Pancreas (tissue), 10 donors: ENCODE data around the gene ATXN1L. TPM values are rescaled to one million over a fixed set of nuclear protein-coding genes. Genes with fewer than 3 reads are reported as not detected.
"Not testable (repeated sequence)": the region's sequence is repeated elsewhere in the genome, so short reads cannot be mapped to it uniquely, and the experiment has no call there.

ENCODE experiments used
- ATAC-seq, 4 donors: fragments of 200-7000 bp; cut with Tn5 transposase; one replicate each; pipeline versions ENCODE4 v1.8.0 to v1.9.1; 2020; ENCODE audit warnings: mild to moderate bottlenecking in 4 of 4, moderate library complexity in 4 of 4
- DNase-seq, 6 donors: peaks; one replicate each; pipeline ENCODE4 v3.0.0-alpha.2; 2020
- FAIRE-seq: peaks from 2 replicates; lab custom pipeline; 2012; peaks lifted over from hg19 to GRCh38; lab: Jason Lieb, UNC
- H3K27ac ChIP-seq, 4 donors: fragments of 200-600 bp; sonication (generic); 1 replicate in 3 of 4; 2 replicates in 1 of 4; pipeline versions ENCODE4 v1.5.0 to v1.8.0; 2020
- H3K27me3 ChIP-seq, 4 donors: fragments of 200-600 bp; one replicate each; pipeline ENCODE4 v1.8.0; 2021
- H3K36me3 ChIP-seq, 3 donors: fragments of 200-600 bp; sonication (generic) in 1 of 3; one replicate each; pipeline versions ENCODE4 v1.5.0 to v1.8.0; 2020 to 2021
- H3K4me1 ChIP-seq, 3 donors: fragments of 200-600 bp; one replicate each; pipeline ENCODE4 v1.8.0; 2021
- H3K4me3 ChIP-seq, 4 donors: fragments of 200-600 bp; sonication (generic) in 2 of 4; one replicate each; pipeline versions ENCODE4 v1.5.0 to v1.8.0; 2020 to 2021
- H3K9me3 ChIP-seq, 4 donors: fragments of 200-600 bp; one replicate each; pipeline ENCODE4 v1.8.0; 2021
- WGBS, 2 donors: extraction: QIAGEN DNeasy Blood & Tissue Kit; methylation state at CpG; one replicate each; pipeline ENCODE4 v1.1.7; 2013; 5-methylcytosine and 5-hydroxymethylcytosine counted together
- intact Hi-C, 3 donors: fragments of 100-400 bp; cut with DNase I; formaldehyde crosslinking; loops; one replicate each; pipeline versions ENCODE4 v1.11.1 to v1.14.2; 2022
- polyA plus RNA-seq, 2 donors: library from polyadenylated mRNA; stranded (reverse); fragments of 200-250 nt; gene quantifications; one replicate each; pipeline ENCODE4 v1.2.3, GENCODE V29; 2013
- total RNA-seq, 6 donors: library from RNA; stranded (reverse); fragmentation: NEBNext Ultra II Directional in 4 of 6; extraction: Animal tissue kit (Norgen Biotek cat#: 25700) in 4 of 6; gene quantifications; one replicate each; pipeline versions ENCODE4 v1.2.1 to v1.2.4, GENCODE V29; 2021 to 2023
- TF ChIP-seq, protein P1 (sequence below), 4 donors: fragments of 200-600 bp; sonication (generic) in 3 of 4; IDR thresholded peaks; one replicate each; pipeline versions ENCODE4 v1.5.0 to v1.8.0; 2021; ENCODE audit warnings: antibody characterized with exemption in 4 of 4
- donor health status: healthy with polysubstance abuse.
- donor health status: DM: no; HTN: no; CAD: no; lungs with moderate emphysema.
- donor health status: DM: no; HTN: no; CAD: no.
- donor health status: control.
- donor health status: control.
- donor health status: Bipolar disorder and iron deficiency.
- donor health status: DM: yes; HTN: yes; CAD: no.
- donor health status: DM: no; HTN: no; CAD: no.
- donor health status: DM: no; HTN: no; CAD: no.
- donor health status: DM: yes; HTN: yes; CAD: no.

The ATXN1L gene
- total and polyA plus RNA-seq, 8 donors: 5.5 to 17.4 (median 11.6) TPM

GRCh38 chr16:71808593-71809459 is 37.0 kb upstream of the ATXN1L start, which contains the start of gene AP1G1:
Gene AP1G1 (minus strand): TSS chr16:71808834. CDS start chr16:71789479, 19,355 bp downstream.
- Histone ChIP-seq H3K36me3 (no peaks in the 10 kb centered on the region), H3K27ac (peak within 1 kb of the TSS; percentile 97 to 99 (median 97)), H3K4me3 (peak within 1 kb of the TSS; percentile 73 to 98 (median 92)), H3K27me3 (no peaks in the 10 kb centered on the region), H3K9me3 (no peaks in the 10 kb centered on the region), H3K4me1 (peaks cover 9 to 24% (median 9%) of the 10 kb centered on the region in 3 donors)
- WGBS, 2 donors: 0 to 1% methylated on average over 49 to 54 of the region's 54 CpGs
- FAIRE-seq: no peak
- intact Hi-C loops: loop anchor here in 1 of 3 donors (10.0 kb wide), 1 partner anchor 86 kb away; the partner anchor contains the start of gene IST1
- peak; percentile 90 to 96 (median 93) for ATAC-seq
- TF ChIP-seq, protein P1, sequence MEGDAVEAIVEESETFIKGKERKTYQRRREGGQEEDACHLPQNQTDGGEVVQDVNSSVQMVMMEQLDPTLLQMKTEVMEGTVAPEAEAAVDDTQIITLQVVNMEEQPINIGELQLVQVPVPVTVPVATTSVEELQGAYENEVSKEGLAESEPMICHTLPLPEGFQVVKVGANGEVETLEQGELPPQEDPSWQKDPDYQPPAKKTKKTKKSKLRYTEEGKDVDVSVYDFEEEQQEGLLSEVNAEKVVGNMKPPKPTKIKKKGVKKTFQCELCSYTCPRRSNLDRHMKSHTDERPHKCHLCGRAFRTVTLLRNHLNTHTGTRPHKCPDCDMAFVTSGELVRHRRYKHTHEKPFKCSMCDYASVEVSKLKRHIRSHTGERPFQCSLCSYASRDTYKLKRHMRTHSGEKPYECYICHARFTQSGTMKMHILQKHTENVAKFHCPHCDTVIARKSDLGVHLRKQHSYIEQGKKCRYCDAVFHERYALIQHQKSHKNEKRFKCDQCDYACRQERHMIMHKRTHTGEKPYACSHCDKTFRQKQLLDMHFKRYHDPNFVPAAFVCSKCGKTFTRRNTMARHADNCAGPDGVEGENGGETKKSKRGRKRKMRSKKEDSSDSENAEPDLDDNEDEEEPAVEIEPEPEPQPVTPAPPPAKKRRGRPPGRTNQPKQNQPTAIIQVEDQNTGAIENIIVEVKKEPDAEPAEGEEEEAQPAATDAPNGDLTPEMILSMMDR (IDR thresholded peaks at IDR 0.05): no peak
- peak; percentile 89 to 98 (median 96) for DNase-seq

DNA sequence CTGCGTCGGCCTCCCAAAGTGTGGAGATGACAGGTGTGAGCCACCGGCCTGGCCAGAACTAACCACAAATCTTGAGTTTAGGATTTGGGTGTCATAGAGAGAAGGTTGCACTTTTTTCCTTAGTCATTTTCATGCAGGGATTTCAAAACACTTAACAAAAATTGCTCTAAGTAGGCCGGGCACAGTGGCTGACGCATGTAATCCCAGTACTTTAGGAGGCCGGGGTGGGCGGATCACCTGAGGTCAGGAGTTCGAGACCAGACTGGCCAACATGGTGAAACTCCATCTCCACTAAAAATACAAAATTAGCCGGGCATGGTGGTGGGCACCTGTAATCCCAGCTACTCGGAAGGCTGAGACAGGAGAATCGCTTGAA is 35.6 kb upstream of the ATXN1L start:
- intact Hi-C loops, FAIRE-seq, DNase-seq, ATAC-seq, H3K27me3 ChIP-seq, H3K36me3 ChIP-seq, H3K9me3 ChIP-seq: not testable (repeated sequence)
- Histone ChIP-seq H3K4me3 (peak overlapping the region in 1 of 4 donors; percentile 98), H3K4me1 (peaks cover 9 to 24% (median 9%) of the 10 kb centered on the region in 3 donors), H3K27ac (peak overlapping the region; percentile 97 to 99 (median 97))
- 83 to 86% methylated on average over 11 of the region's 11 CpGs for WGBS, 2 donors

DNA sequence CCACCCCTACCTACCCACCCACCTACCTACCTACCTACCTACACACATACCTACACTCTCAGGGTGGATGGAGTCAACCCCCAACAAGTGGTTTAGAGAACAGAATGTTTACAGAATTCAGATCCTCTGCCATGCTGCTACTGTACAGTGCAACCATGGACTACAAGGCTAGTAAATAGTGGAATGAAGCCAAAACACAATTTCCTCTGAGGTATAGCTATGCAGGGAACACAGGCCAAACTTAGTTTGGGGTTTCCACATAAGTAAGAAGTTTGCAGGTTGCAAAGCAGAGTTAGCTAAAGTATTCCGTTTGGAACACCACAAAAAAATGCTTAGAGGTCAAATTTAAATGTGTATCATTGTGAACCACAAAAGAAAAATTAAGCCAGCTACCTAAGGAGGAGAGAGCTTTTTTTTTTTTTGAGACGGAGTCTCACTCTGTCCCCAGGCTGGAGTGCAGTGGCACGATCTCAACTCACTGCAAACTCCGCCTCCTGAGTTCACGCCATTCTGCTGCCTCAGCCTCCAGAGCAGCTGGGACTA is 34.4 kb upstream of the ATXN1L start:
- TF ChIP-seq, protein P1 (IDR thresholded peaks at IDR 0.05): no peak
- DNase-seq (no peak), FAIRE-seq (no peak), ATAC-seq (no peak)
- Histone ChIP-seq H3K4me1 (peaks cover 5 to 13% (median 7%) of the 10 kb centered on the region in 3 donors), H3K27me3 (no peaks in the 10 kb centered on the region), H3K36me3 (no peaks in the 10 kb centered on the region), H3K27ac (no peak overlapping the region), H3K4me3 (no peak overlapping the region), H3K9me3 (no peaks in the 10 kb centered on the region)
- intact Hi-C loops: no loop called here
- 89 to 92% methylated on average over 4 to 5 of the region's 5 CpGs for WGBS, 2 donors

DNA sequence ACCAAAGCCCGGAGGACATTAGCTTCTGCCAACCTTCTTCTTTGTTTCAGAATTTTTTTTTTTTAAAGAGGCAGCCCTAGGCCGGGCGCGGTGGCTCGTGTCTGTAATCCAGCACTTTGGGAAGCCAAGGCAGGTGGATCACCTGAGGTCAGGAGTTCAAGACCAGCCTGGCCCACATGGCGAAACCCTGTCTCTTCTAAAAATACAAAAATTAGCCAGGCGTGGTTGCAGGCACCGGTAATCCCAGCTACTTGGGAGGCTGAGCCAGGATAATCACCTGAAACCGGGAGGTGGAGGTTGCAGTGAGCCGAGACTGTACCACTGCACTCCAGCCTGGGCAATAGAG is 28.6 kb upstream of the ATXN1L start:
- 84% methylated on average over 10 of the region's 10 CpGs for WGBS, 2 donors
- FAIRE-seq, intact Hi-C loops, DNase-seq, H3K4me3 ChIP-seq, H3K9me3 ChIP-seq, H3K36me3 ChIP-seq, ATAC-seq, H3K27me3 ChIP-seq, H3K4me1 ChIP-seq: not testable (repeated sequence)
- peak overlapping the region in 1 of 4 donors; percentile 5 for H3K27ac ChIP-seq

- Histone ChIP-seq H3K4me3 (no peak overlapping the region), H3K27me3 (no peaks in the 10 kb centered on the region), H3K4me1 (no peaks in the 10 kb centered on the region), H3K9me3 (no peaks in the 10 kb centered on the region), H3K27ac (no peak overlapping the region), H3K36me3 (no peaks in the 10 kb centered on the region)
- 70 to 82% methylated on average over 5 of the region's 5 CpGs for whole genome bisulfite sequencing, 2 donors
- no peak for ATAC-seq
- TF ChIP-seq, protein P1 (IDR thresholded peaks at IDR 0.05): no peak
- intact Hi-C loops: no loop called here
- DNase-seq: no peak
- FAIRE-seq: no peak
Measured at GRCh38 chr16:71826533-71827017, 19.2 kb upstream of the ATXN1L start.
